ENCODE results near the gene AK9.

DNA sequence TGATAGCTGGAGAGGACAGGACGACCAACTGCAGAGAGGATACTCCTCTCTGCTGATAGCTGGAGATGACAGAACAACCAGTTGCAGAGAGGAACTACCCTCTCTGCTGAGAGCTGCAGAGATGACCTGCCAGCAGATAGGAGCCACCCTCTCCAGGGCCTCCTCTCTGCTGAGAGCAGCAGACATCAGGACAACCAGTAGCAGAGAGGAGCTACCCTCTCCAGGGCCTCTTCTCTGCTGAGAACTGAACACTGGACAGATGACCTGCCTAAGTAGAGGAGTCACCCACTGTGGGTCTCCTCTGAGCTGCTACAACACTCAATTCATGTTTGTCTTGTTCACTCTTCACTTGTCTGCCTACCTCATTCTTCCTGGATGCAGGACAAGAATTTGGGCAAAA lies 180.6 kb downstream of the AK9 start:
- TF ChIP-seq, protein P1, sequence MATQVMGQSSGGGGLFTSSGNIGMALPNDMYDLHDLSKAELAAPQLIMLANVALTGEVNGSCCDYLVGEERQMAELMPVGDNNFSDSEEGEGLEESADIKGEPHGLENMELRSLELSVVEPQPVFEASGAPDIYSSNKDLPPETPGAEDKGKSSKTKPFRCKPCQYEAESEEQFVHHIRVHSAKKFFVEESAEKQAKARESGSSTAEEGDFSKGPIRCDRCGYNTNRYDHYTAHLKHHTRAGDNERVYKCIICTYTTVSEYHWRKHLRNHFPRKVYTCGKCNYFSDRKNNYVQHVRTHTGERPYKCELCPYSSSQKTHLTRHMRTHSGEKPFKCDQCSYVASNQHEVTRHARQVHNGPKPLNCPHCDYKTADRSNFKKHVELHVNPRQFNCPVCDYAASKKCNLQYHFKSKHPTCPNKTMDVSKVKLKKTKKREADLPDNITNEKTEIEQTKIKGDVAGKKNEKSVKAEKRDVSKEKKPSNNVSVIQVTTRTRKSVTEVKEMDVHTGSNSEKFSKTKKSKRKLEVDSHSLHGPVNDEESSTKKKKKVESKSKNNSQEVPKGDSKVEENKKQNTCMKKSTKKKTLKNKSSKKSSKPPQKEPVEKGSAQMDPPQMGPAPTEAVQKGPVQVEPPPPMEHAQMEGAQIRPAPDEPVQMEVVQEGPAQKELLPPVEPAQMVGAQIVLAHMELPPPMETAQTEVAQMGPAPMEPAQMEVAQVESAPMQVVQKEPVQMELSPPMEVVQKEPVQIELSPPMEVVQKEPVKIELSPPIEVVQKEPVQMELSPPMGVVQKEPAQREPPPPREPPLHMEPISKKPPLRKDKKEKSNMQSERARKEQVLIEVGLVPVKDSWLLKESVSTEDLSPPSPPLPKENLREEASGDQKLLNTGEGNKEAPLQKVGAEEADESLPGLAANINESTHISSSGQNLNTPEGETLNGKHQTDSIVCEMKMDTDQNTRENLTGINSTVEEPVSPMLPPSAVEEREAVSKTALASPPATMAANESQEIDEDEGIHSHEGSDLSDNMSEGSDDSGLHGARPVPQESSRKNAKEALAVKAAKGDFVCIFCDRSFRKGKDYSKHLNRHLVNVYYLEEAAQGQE (IDR thresholded peaks at IDR 0.05; ENCODE audit: borderline replicate concordance), result no peak
- no peak for TF ChIP-seq RAD21 (conservative IDR thresholded peaks at IDR 0.05)
- TF ChIP-seq, protein P2, sequence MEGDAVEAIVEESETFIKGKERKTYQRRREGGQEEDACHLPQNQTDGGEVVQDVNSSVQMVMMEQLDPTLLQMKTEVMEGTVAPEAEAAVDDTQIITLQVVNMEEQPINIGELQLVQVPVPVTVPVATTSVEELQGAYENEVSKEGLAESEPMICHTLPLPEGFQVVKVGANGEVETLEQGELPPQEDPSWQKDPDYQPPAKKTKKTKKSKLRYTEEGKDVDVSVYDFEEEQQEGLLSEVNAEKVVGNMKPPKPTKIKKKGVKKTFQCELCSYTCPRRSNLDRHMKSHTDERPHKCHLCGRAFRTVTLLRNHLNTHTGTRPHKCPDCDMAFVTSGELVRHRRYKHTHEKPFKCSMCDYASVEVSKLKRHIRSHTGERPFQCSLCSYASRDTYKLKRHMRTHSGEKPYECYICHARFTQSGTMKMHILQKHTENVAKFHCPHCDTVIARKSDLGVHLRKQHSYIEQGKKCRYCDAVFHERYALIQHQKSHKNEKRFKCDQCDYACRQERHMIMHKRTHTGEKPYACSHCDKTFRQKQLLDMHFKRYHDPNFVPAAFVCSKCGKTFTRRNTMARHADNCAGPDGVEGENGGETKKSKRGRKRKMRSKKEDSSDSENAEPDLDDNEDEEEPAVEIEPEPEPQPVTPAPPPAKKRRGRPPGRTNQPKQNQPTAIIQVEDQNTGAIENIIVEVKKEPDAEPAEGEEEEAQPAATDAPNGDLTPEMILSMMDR (IDR thresholded peaks at IDR 0.05; ENCODE audit: poor library complexity, severe bottlenecking), result no peak
- no peak for TF ChIP-seq EP300 (conservative IDR thresholded peaks at IDR 0.05; ENCODE audit: poor library complexity, severe bottlenecking)
- no peak for TF ChIP-seq POLR2AphosphoS5 (IDR thresholded peaks at IDR 0.05)

All from neural cell (in vitro differentiated cells).